ENCODE results near the gene DDX20. TPM values are rescaled to one million over a fixed set of nuclear protein-coding genes. Genes with fewer than 3 reads are reported as not detected.
A peak's percentile ranks its signal among the peaks of the same experiment; 100 is the strongest.

The DDX20 gene
- total RNA-seq, 1 donor: 30.7 TPM

GRCh38 chr1:111814642-111815041, 58.9 kb downstream of the DDX20 start:
- no peak for TF ChIP-seq CTCF (IDR thresholded peaks at IDR 0.05; ENCODE audit: insufficient read depth, low read depth, low read length)

More at GRCh38 chr1:111814642-111815041, 58.9 kb downstream of the DDX20 start:
- no peak for DNase-seq (ENCODE audit: low read depth)
- H3K4me3 ChIP-seq (ENCODE audit: low read depth, low read length): no peak overlapping the region

Small RNA genes within 50 kb of the gene (small RNA-seq; reads per million reads assigned to genes)
- gene INKA2: 1.4 reads per million, percentile 32 among the genes with 10 or more reads in this experiment

Other genes with a start within 250 kb of the DDX20 start
- 13.5 and 25.5 TPM in 2 replicates for gene RAP1A, start 136.1 kb upstream of the DDX20 start, total RNA-seq
- gene INKA2, start 16.5 kb upstream of the DDX20 start, total RNA-seq: 4.3 and 4.5 TPM in 2 replicates
- gene KCND3, start 233.8 kb downstream of the DDX20 start, total RNA-seq: 1.3 and 1.7 TPM in 2 replicates

Measured in fibroblast of villous mesenchyme (primary cell).